Measurements from ENCODE around the gene ARHGAP9.
"Not testable (repeated sequence)": the region's sequence is repeated elsewhere in the genome, so short reads cannot be mapped to it uniquely, and the experiment has no call there.

The ARHGAP9 gene

DNA sequence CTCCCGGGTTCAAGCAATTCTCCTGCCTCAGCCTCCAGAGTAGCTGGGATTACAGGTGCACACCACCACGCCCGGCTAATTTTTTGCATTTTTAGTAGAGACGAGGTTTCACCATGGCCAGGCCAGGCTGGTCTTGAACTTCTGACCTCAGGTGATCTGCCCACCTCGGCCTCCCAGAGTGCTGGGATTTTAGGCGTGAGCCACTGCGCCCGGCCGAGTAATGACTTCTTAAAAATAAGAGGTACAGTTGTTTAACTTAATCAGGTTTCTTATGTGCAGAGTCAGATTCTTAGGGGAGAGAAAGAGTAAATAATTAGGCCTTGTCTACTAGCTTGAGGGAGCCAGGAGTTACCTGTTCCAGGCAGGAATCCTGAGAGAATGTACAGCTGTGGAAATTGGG, 34.6 kb upstream of the ARHGAP9 start:
- not testable (repeated sequence) for H3K4me3 Mint-ChIP-seq; DNase-seq (ENCODE audit: low spot score in 2 of 2); H3K27ac Mint-ChIP-seq (ENCODE audit: low read depth); H3K9me3 Mint-ChIP-seq; ATAC-seq (replicated peaks; ENCODE audit: extremely low read depth, poor library complexity, severe bottlenecking); H3K27me3 Mint-ChIP-seq
- Mint-ChIP-seq H3K36me3 (ENCODE audit: insufficient read depth) (peaks cover 66% of the 10 kb centered on the region), H3K4me1 (peaks cover 18% of the 10 kb centered on the region)

DNA sequence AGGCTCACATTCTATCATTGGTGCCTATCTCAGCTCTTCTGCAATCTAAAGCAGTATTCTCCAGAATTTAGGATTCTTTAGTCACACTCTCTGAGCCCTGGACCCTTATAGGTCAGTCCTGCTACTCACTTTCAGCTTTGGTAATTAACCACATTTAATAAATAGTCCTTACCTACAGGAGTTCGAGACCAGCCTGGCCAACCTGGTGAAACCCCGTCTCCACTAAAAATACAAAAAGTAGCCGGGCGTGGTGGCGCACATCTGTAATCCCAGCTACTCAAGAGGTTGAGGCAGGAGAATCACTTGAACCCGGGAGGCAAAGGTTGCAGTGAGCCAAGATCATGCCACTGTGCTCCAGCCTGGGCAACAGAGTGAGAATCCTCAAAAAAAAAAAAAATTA, 34.0 kb upstream of the ARHGAP9 start:
- H3K27ac Mint-ChIP-seq (ENCODE audit: low read depth); H3K4me3 Mint-ChIP-seq: not testable (repeated sequence)

DNA sequence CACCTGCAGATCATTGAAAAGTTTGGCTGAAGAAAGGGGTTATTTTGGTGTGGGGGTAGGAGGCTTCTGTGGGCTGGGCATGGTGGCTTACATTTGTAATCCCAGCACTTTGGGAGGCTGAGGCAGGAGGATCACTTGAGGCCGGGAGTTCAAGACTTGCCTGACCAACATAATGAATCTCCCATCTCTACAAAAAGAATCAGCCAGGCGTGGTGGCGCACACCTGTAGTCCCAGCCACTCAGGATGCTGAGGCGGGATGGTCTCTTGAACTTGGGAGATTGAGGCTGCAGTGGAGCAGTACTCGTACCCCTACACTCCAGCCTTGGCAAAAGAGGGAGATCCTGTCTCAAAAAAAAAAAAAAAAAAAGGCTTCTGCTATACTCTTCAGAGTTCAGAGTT, 33.6 kb upstream of the ARHGAP9 start:
- Mint-ChIP-seq H3K27ac (ENCODE audit: low read depth) (peak overlapping the region; percentile 65), H3K36me3 (ENCODE audit: insufficient read depth) (peaks cover 56% of the 10 kb centered on the region), H3K9me3 (no peaks in the 10 kb centered on the region), H3K27me3 (no peaks in the 10 kb centered on the region), H3K4me3 (no peak overlapping the region), H3K4me1 (peaks cover 8% of the 10 kb centered on the region)
- no peak for ATAC-seq (replicated peaks; ENCODE audit: extremely low read depth, poor library complexity, severe bottlenecking)
- no peak for DNase-seq (ENCODE audit: low spot score in 2 of 2)

More for the DNA sequence above, 34.0 kb upstream of the ARHGAP9 start:
- not testable (repeated sequence) for DNase-seq (ENCODE audit: low spot score in 2 of 2); ATAC-seq (replicated peaks; ENCODE audit: extremely low read depth, poor library complexity, severe bottlenecking); H3K27me3 Mint-ChIP-seq; H3K9me3 Mint-ChIP-seq
- H3K4me1 Mint-ChIP-seq = peaks cover 12% of the 10 kb centered on the region
- peaks cover 60% of the 10 kb centered on the region for H3K36me3 Mint-ChIP-seq (ENCODE audit: insufficient read depth)

DNA sequence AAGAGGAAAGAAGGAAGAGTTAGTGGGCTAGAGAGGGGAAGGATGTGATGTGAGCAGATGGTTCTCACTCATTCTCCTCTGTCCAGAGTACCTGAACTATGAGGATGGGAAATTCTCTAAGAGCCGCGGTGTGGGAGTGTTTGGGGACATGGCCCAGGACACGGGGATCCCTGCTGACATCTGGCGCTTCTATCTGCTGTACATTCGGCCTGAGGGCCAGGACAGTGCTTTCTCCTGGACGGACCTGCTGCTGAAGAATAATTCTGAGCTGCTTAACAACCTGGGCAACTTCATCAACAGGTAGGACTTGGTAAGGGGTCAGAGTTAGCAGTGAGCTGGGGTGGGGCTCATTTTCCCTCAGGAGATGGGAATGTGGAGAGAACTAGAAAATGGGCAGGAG, 33.0 kb upstream of the ARHGAP9 start:
- Mint-ChIP-seq H3K27me3 (no peaks in the 10 kb centered on the region), H3K9me3 (no peaks in the 10 kb centered on the region), H3K36me3 (ENCODE audit: insufficient read depth) (peaks cover 54% of the 10 kb centered on the region), H3K4me1 (peaks cover 5% of the 10 kb centered on the region), H3K27ac (ENCODE audit: low read depth) (peak overlapping the region; percentile 65), H3K4me3 (no peak overlapping the region)
- DNase-seq (ENCODE audit: low spot score in 2 of 2) (no peak), ATAC-seq (replicated peaks; ENCODE audit: extremely low read depth, poor library complexity, severe bottlenecking) (no peak)

DNA sequence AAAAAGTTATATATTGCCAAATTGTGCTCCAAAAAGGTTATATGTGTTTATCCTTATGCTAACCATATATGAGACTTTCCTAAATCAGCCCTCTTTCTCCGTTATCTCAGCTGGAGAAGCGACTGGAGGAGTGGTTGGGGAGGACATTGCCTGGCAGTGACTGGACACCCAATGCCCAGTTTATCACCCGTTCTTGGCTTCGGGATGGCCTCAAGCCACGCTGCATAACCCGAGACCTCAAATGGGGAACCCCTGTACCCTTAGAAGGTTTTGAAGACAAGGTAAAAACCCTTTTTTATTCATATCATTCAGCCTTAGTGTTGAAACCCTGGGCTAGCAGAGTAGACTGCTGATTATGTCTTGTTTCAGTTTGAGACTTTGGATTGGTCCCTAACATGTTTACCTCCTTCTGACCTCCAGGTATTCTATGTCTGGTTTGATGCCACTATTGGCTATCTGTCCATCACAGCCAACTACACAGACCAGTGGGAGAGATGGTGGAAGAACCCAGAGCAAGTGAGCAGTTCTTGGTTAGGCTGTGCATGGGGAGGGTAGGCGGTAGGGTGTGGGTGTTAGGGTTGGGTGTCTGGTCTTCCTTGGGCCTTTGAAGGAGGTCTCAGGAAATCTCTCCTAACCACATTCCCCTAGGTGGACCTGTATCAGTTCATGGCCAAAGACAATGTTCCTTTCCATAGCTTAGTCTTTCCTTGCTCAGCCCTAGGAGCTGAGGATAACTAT, 32.1 kb upstream of the ARHGAP9 start:
- DNase-seq (ENCODE audit: low spot score in 2 of 2) (no peak), ATAC-seq (replicated peaks; ENCODE audit: extremely low read depth, poor library complexity, severe bottlenecking) (no peak)
- H3K4me3 Mint-ChIP-seq = no peak overlapping the region
- no peaks in the 10 kb centered on the region for H3K27me3 Mint-ChIP-seq
- H3K4me1 Mint-ChIP-seq = peaks cover under 1% of the 10 kb centered on the region
- H3K36me3 Mint-ChIP-seq (ENCODE audit: insufficient read depth) = peaks cover 49% of the 10 kb centered on the region
- H3K9me3 Mint-ChIP-seq = no peaks in the 10 kb centered on the region
- peak overlapping the region; percentile 65 for H3K27ac Mint-ChIP-seq (ENCODE audit: low read depth)

DNA sequence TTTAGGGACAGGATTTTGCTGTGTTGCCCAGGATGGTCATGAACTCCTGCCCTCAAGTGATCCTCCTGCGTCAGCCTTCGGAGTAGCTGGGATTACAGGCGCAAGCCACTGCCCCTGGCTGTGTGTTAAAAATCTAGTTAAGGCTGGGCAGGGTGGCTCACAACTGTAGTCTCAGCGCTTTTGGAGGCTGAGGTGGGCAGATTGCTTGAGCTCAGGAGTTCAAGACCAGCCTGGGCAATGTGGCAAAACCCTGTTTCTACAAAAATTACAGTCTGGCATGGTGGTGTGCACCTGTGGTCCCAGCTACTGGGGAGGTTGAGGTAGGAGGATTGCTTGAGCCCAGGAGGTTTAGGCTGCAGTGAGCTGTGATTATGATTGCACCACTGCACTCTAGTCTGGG, 31.5 kb upstream of the ARHGAP9 start:
- no peak for ATAC-seq (replicated peaks; ENCODE audit: extremely low read depth, poor library complexity, severe bottlenecking)
- Mint-ChIP-seq H3K4me3 (no peak overlapping the region), H3K27ac (ENCODE audit: low read depth) (no peak overlapping the region), H3K4me1 (no peaks in the 10 kb centered on the region), H3K27me3 (no peaks in the 10 kb centered on the region), H3K9me3 (no peaks in the 10 kb centered on the region), H3K36me3 (ENCODE audit: insufficient read depth) (peaks cover 53% of the 10 kb centered on the region)
- DNase-seq (ENCODE audit: low spot score in 2 of 2) = no peak

DNA sequence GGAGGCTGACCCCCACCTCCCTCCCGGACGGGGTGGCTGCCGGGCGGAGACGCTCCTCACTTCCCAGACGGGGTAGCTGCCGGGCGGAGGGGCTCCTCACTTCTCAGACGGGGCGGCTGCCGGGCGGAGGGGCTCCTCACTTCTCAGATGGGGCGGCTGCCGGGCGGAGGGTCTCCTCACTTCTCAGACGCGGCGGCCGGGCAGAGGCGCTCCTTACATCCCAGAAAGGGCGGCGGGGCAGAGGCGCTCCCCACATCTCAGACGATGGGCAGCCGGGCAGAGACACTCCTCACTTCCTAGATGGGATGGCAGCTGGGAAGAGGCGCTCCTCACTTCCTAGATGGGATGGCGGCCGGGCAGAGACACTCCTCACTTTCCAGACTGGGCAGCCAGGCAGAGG, 28.1 kb upstream of the ARHGAP9 start:
- peaks cover 58% of the 10 kb centered on the region for H3K36me3 Mint-ChIP-seq (ENCODE audit: insufficient read depth)
- H3K9me3 Mint-ChIP-seq; DNase-seq (ENCODE audit: low spot score in 2 of 2); H3K27me3 Mint-ChIP-seq; H3K27ac Mint-ChIP-seq (ENCODE audit: low read depth); H3K4me3 Mint-ChIP-seq; H3K4me1 Mint-ChIP-seq; ATAC-seq (replicated peaks; ENCODE audit: extremely low read depth, poor library complexity, severe bottlenecking): not testable (repeated sequence)

DNA sequence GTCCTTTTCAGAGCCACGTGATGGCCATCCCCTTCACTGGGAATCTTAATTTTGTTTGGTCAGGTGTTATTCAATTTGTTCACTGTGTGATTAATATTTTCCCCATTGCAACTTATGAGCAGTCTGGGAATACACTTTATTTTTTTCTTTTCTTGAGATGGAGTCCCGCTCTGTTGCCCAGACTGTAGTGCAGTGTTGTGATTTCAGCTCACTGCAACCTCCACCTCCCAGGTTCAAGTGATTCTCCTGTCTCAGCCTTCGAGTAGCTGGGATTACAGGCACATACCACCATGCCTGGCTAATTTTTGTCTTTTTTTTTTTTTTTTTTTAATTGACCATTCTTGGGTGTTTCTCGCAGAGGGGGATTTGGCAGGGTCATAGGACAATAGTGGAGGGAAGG, 26.9 kb upstream of the ARHGAP9 start:
- not testable (repeated sequence) for DNase-seq (ENCODE audit: low spot score in 2 of 2); H3K27ac Mint-ChIP-seq (ENCODE audit: low read depth); H3K4me3 Mint-ChIP-seq; H3K9me3 Mint-ChIP-seq; H3K27me3 Mint-ChIP-seq; ATAC-seq (replicated peaks; ENCODE audit: extremely low read depth, poor library complexity, severe bottlenecking); H3K4me1 Mint-ChIP-seq
- H3K36me3 Mint-ChIP-seq (ENCODE audit: insufficient read depth) = peaks cover 56% of the 10 kb centered on the region

DNA sequence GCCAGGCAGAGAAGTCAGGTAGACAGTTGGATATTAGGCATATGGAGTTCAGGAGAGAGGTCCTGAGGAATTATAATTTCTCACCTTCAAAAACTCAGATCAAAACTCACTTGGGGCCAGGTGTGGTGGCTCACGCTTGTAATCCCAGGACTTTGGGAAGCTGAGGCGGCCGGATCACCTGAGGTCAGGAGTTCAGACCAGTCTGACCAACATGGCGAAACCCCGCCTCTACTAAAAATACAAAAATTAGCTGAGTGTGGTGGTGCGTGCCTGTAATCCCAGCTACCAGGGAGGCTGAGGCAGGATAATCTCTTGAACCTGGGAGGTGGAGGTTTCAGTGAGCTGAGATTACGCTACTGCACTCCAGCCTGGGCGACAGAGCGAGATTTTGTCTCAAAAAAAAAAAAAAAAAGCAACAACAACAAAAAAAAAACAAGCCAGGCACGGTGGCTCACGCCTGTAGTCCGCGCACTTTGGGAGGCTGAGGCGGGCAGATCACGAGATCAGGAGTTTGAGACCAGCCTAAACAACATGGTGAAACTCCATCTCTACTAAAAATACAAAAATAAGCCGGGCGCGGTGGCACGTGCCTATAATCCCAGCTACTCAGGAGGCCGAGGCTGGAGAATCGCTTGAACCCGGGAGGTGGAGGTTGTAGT, 22.8 kb upstream of the ARHGAP9 start:
- DNase-seq (ENCODE audit: low spot score in 2 of 2); H3K4me1 Mint-ChIP-seq; H3K9me3 Mint-ChIP-seq; ATAC-seq (replicated peaks; ENCODE audit: extremely low read depth, poor library complexity, severe bottlenecking); H3K27ac Mint-ChIP-seq (ENCODE audit: low read depth); H3K27me3 Mint-ChIP-seq; H3K4me3 Mint-ChIP-seq: not testable (repeated sequence)
- H3K36me3 Mint-ChIP-seq (ENCODE audit: insufficient read depth) = peaks cover 80% of the 10 kb centered on the region

DNA sequence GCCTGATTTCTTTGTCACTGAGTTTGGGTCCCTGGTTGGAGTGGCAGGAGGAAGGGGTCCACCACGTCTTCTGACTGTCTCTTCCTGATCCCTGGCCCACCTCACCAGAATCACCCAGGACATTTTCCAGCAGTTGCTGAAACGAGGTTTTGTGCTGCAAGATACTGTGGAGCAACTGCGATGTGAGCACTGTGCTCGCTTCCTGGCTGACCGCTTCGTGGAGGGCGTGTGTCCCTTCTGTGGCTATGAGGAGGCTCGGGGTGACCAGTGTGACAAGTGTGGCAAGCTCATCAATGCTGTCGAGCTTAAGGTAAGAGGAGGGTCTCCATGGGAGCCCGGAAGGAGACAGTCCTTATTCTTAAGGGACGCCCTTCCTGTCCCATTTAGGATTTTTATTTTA, 20.5 kb upstream of the ARHGAP9 start:
- Mint-ChIP-seq H3K4me3 (no peak overlapping the region), H3K36me3 (ENCODE audit: insufficient read depth) (peaks cover 73% of the 10 kb centered on the region), H3K9me3 (no peaks in the 10 kb centered on the region), H3K27me3 (no peaks in the 10 kb centered on the region), H3K4me1 (peaks cover 10% of the 10 kb centered on the region), H3K27ac (ENCODE audit: low read depth) (no peak overlapping the region)
- DNase-seq (ENCODE audit: low spot score in 2 of 2) (no peak), ATAC-seq (replicated peaks; ENCODE audit: extremely low read depth, poor library complexity, severe bottlenecking) (no peak)

DNA sequence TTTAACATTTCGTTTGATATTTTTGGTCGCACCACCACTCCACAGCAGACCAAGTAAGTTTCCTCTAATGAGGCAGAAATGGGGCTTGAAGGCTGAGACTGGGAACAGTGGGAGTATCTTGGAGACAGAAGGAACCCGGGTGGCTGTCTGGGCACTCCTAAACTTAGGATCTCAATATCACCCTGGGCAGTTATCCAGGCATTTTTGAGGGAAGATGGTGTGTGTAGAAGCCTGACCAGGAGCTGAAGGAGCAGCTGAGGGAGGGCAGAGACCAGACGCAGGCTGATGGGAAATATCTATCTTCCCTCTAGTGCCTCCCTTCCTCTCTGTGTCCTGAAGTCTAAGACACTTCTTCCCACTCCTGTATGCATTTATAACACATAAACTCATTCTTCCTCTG, 18.9 kb upstream of the ARHGAP9 start:
- Mint-ChIP-seq H3K4me3 (no peak overlapping the region), H3K9me3 (no peaks in the 10 kb centered on the region), H3K27me3 (no peaks in the 10 kb centered on the region), H3K27ac (ENCODE audit: low read depth) (no peak overlapping the region), H3K4me1 (peaks cover 10% of the 10 kb centered on the region), H3K36me3 (ENCODE audit: insufficient read depth) (peaks cover 63% of the 10 kb centered on the region)
- ATAC-seq (replicated peaks; ENCODE audit: extremely low read depth, poor library complexity, severe bottlenecking) (no peak), DNase-seq (ENCODE audit: low spot score in 2 of 2) (no peak)

DNA sequence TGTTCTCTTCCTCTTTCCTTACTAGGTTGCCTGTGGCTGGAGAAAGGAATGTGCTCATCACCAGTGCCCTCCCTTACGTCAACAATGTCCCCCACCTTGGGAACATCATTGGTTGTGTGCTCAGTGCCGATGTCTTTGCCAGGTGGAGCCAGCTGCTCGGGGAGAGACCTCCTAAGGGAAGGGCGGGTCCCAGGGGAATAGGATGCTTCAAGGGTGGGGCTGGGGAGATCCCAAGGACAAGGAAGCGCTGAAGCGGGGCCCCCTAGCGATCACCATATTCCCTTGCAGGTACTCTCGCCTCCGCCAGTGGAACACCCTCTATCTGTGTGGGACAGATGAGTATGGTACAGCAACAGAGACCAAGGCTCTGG, 18.5 kb upstream of the ARHGAP9 start:
- peaks cover 59% of the 10 kb centered on the region for H3K36me3 Mint-ChIP-seq (ENCODE audit: insufficient read depth)
- no peak for ATAC-seq (replicated peaks; ENCODE audit: extremely low read depth, poor library complexity, severe bottlenecking)

More for the DNA sequence above, 18.5 kb upstream of the ARHGAP9 start:
- no peak for DNase-seq (ENCODE audit: low spot score in 2 of 2)
- Mint-ChIP-seq H3K27ac (ENCODE audit: low read depth) (no peak overlapping the region), H3K4me1 (peaks cover 10% of the 10 kb centered on the region), H3K9me3 (no peaks in the 10 kb centered on the region), H3K27me3 (no peaks in the 10 kb centered on the region), H3K4me3 (no peak overlapping the region)

Data from central memory CD8-positive, alpha-beta T cell (primary cell).